ENCODE data around the gene DUSP12.
A peak's percentile ranks its signal among the peaks of the same experiment; 100 is the strongest.

Gene DUSP12

DNA sequence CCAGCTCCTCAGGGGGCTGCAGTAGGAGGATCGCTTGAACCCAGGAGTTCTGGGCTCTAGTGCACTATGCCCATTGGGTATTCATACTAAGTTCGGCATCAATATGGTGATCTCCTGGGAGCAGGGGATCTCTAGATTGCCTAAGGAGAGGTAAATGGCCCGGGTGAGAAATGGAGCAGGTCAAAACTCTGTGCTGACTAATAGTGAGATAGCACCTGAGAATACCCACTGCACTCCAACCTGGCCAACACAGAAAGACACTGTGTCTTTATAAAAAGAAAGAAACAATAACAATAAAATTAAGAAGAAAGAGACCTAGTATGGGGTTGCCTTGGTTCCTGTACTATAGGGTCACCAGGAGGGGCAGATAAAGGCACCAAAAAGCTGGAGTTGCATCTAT, 13.7 kb upstream of the DUSP12 start:
- H2AFZ ChIP-seq (ENCODE audit: low read depth) = no peak overlapping the region
- no peaks in the 10 kb centered on the region for H3K36me3 ChIP-seq (ENCODE audit: insufficient read depth)
- no peaks in the 10 kb centered on the region for H3K79me2 ChIP-seq (ENCODE audit: insufficient read depth, low read depth)
- H3K4me3 ChIP-seq (IDR thresholded peaks at IDR 0.05; ENCODE audit: insufficient read depth, low read depth, low read length) = no peak overlapping the region
- H3K4me2 ChIP-seq = no peak overlapping the region
- peaks cover 9% of the 10 kb centered on the region for H3K4me1 ChIP-seq (ENCODE audit: low read depth, poor library complexity, severe bottlenecking)
- no peaks in the 10 kb centered on the region for H4K20me1 ChIP-seq (ENCODE audit: insufficient read depth)
- H3K9ac ChIP-seq = no peak overlapping the region
- TF ChIP-seq, protein P1, sequence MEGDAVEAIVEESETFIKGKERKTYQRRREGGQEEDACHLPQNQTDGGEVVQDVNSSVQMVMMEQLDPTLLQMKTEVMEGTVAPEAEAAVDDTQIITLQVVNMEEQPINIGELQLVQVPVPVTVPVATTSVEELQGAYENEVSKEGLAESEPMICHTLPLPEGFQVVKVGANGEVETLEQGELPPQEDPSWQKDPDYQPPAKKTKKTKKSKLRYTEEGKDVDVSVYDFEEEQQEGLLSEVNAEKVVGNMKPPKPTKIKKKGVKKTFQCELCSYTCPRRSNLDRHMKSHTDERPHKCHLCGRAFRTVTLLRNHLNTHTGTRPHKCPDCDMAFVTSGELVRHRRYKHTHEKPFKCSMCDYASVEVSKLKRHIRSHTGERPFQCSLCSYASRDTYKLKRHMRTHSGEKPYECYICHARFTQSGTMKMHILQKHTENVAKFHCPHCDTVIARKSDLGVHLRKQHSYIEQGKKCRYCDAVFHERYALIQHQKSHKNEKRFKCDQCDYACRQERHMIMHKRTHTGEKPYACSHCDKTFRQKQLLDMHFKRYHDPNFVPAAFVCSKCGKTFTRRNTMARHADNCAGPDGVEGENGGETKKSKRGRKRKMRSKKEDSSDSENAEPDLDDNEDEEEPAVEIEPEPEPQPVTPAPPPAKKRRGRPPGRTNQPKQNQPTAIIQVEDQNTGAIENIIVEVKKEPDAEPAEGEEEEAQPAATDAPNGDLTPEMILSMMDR (conservative IDR thresholded peaks at IDR 0.05; ENCODE audit: low read depth, low read length) = no peak
- no peaks in the 10 kb centered on the region for H3K27me3 ChIP-seq (ENCODE audit: insufficient read depth, low read depth)
- H3K27ac ChIP-seq = no peak overlapping the region

DNA sequence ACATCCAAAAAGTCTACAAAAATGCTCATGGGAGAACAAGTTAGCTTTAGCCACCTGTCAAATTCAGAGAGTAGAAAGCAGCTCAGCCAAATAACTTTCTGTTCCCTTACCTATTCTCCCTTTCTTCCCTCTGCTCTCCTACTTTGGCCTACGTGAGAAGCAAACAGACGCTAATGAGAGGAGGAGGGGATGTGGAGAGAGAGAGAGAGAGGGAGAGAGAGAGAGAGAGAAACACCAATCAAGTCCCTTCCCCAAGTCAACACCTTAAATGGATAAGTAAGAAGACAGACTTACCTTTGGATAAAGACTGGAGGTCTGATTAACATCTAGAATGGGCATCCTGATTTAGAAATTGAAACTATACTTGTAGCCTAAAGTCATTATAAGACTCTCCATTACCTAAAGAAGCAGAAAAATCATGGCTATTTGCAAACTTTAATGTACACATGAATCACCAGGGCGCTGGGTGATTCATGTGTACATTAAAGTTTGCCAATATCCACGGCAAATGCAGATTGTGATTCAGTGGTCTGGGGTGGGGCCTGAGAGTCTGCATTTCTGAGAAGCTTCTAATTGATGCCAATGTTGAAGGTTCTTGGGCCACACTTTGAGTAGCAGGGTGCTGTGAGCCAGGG, 13.1 kb upstream of the DUSP12 start:
- H2AFZ ChIP-seq (ENCODE audit: low read depth) = no peak overlapping the region
- peaks cover 15% of the 10 kb centered on the region for H3K4me1 ChIP-seq (ENCODE audit: low read depth, poor library complexity, severe bottlenecking)
- H3K4me2 ChIP-seq = no peak overlapping the region
- H4K20me1 ChIP-seq (ENCODE audit: insufficient read depth) = no peaks in the 10 kb centered on the region
- H3K27ac ChIP-seq = no peak overlapping the region
- no peaks in the 10 kb centered on the region for H3K79me2 ChIP-seq (ENCODE audit: insufficient read depth, low read depth)
- H3K36me3 ChIP-seq (ENCODE audit: insufficient read depth) = no peaks in the 10 kb centered on the region
- no peak overlapping the region for H3K4me3 ChIP-seq (IDR thresholded peaks at IDR 0.05; ENCODE audit: insufficient read depth, low read depth, low read length)
- no peaks in the 10 kb centered on the region for H3K27me3 ChIP-seq (ENCODE audit: insufficient read depth, low read depth)
- H3K9ac ChIP-seq = no peak overlapping the region
- TF ChIP-seq, protein P1 (conservative IDR thresholded peaks at IDR 0.05; ENCODE audit: low read depth, low read length) = no peak

- no peaks in the 10 kb centered on the region for H3K79me2 ChIP-seq (ENCODE audit: insufficient read depth, low read depth)
- H3K27me3 ChIP-seq (ENCODE audit: insufficient read depth, low read depth) = no peaks in the 10 kb centered on the region
- H3K27ac ChIP-seq = no peak overlapping the region
- no peaks in the 10 kb centered on the region for H3K36me3 ChIP-seq (ENCODE audit: insufficient read depth)
- H3K4me1 ChIP-seq (ENCODE audit: low read depth, poor library complexity, severe bottlenecking) = peaks cover 20% of the 10 kb centered on the region
- H2AFZ ChIP-seq (ENCODE audit: low read depth) = no peak overlapping the region
- no peak overlapping the region for H3K4me3 ChIP-seq (IDR thresholded peaks at IDR 0.05; ENCODE audit: insufficient read depth, low read depth, low read length)
- TF ChIP-seq, protein P1 (conservative IDR thresholded peaks at IDR 0.05; ENCODE audit: low read depth, low read length) = no peak
- H3K4me2 ChIP-seq = no peak overlapping the region
- no peaks in the 10 kb centered on the region for H4K20me1 ChIP-seq (ENCODE audit: insufficient read depth)
- no peak overlapping the region for H3K9ac ChIP-seq
These were observed 12.0 kb upstream of the DUSP12 start for GRCh38 chr1:161737625-161738024.

GRCh38 chr1:161738627-161739287, 10.8 kb upstream of the DUSP12 start:
- Histone ChIP-seq H3K36me3 (ENCODE audit: insufficient read depth) (no peaks in the 10 kb centered on the region), H3K4me1 (ENCODE audit: low read depth, poor library complexity, severe bottlenecking) (peaks cover 21% of the 10 kb centered on the region), H3K27ac (no peak overlapping the region), H3K27me3 (ENCODE audit: insufficient read depth, low read depth) (no peaks in the 10 kb centered on the region), H3K4me3 (IDR thresholded peaks at IDR 0.05; ENCODE audit: insufficient read depth, low read depth, low read length) (no peak overlapping the region), H3K79me2 (ENCODE audit: insufficient read depth, low read depth) (no peaks in the 10 kb centered on the region), H3K4me2 (no peak overlapping the region), H4K20me1 (ENCODE audit: insufficient read depth) (no peaks in the 10 kb centered on the region), H2AFZ (ENCODE audit: low read depth) (no peak overlapping the region; the same call in 1 of the 2 replicates), H3K9ac (no peak overlapping the region)
- TF ChIP-seq, protein P1 (conservative IDR thresholded peaks at IDR 0.05; ENCODE audit: low read depth, low read length) = peak; percentile 72

Measured in KMS-11 (cell line).